Common myeloid progenitor, CD34-positive (primary cell): ENCODE data around the gene MBOAT7.

Experiments
- CTCF ChIA-PET: fragments of 350-600 bp; sonication (Branson Sonifier 250); formaldehyde crosslinking; loops from one replicate; lab custom pipeline; 2021; ENCODE audit warnings: antibody characterized with exemption; lab: Charles Lee
- POLR2A ChIA-PET: fragments of 350-600 bp; sonication (Branson Sonifier 250); formaldehyde crosslinking; loops from one replicate; lab custom pipeline; 2021; ENCODE audit warnings: antibody characterized with exemption; lab: Charles Lee
- DNase-seq, 3 donors: peaks; one replicate each; pipeline versions ENCODE4 v3.0.0 to v3.0.0-alpha.2; 2013
- H3K27ac ChIP-seq, 2 experiments: 1 replicate in 1 of 2; 2 replicates in 1 of 2; pipeline ENCODE4 v1.7.0; 2013; ENCODE audit warnings: inconsistent platforms in 2 of 2, low read length in 2 of 2, mild to moderate bottlenecking in 2 of 2, low read depth in 1 of 2, moderate library complexity in 1 of 2; ENCODE audit not compliant: severe bottlenecking in 2 of 2, insufficient read depth in 1 of 2, poor library complexity in 1 of 2
- H3K27me3 ChIP-seq, 5 experiments: replicated peaks in 2 of 5; 1 replicate in 3 of 5; 2 replicates in 2 of 5; pipeline versions ENCODE4 v1.6.1 to v1.7.0; 2013; ENCODE audit warnings: low read length in 4 of 5, mild to moderate bottlenecking in 2 of 5, moderate library complexity in 2 of 5, inconsistent platforms in 1 of 5; ENCODE audit not compliant: insufficient read depth in 5 of 5, control insufficient read depth in 4 of 5
- H3K36me3 ChIP-seq, 4 experiments: 1 replicate in 2 of 4; 2 replicates in 2 of 4; pipeline versions ENCODE4 v1.6.1 to v1.7.0; 2013; ENCODE audit warnings: low read length in 3 of 4, control low read depth in 1 of 4, mild to moderate bottlenecking in 1 of 4; ENCODE audit not compliant: control insufficient read depth in 4 of 4, insufficient read depth in 4 of 4
- H3K4me1 ChIP-seq, 4 experiments: 1 replicate in 3 of 4; 2 replicates in 1 of 4; pipeline versions ENCODE4 v1.6.1 to v1.7.1; 2013; ENCODE audit warnings: low read length in 3 of 4, mild to moderate bottlenecking in 3 of 4, control low read depth in 1 of 4, inconsistent platforms in 1 of 4, moderate library complexity in 1 of 4; ENCODE audit not compliant: control insufficient read depth in 4 of 4, insufficient read depth in 4 of 4; ENCODE audit errors: control extremely low read depth in 1 of 4
- H3K4me3 ChIP-seq, 7 experiments: 1 replicate in 4 of 7; 2 replicates in 3 of 7; pipeline versions ENCODE4 v1.5.1 to v1.7.0; 2013; ENCODE audit warnings: mild to moderate bottlenecking in 7 of 7, low read length in 6 of 7, moderate library complexity in 6 of 7, inconsistent platforms in 2 of 7, low read depth in 2 of 7, control low read depth in 1 of 7; ENCODE audit not compliant: insufficient read depth in 4 of 7, control insufficient read depth in 1 of 7; ENCODE audit errors: extremely low read depth in 1 of 7
- H3K9me3 ChIP-seq, 5 experiments: 1 replicate in 4 of 5; 2 replicates in 1 of 5; pipeline versions ENCODE4 v1.6.1 to v1.7.1; 2013; ENCODE audit warnings: low read length in 4 of 5, mild to moderate bottlenecking in 2 of 5, inconsistent platforms in 1 of 5, low read depth in 1 of 5, moderate library complexity in 1 of 5; ENCODE audit not compliant: control insufficient read depth in 4 of 5, insufficient read depth in 2 of 5; ENCODE audit errors: control extremely low read depth in 1 of 5
- WGBS: methylation state at CpG from one replicate; pipeline ENCODE4 v1.1.5; 2013; ENCODE audit not compliant: insufficient coverage; 5-methylcytosine and 5-hydroxymethylcytosine counted together

MBOAT7 gene

DNA sequence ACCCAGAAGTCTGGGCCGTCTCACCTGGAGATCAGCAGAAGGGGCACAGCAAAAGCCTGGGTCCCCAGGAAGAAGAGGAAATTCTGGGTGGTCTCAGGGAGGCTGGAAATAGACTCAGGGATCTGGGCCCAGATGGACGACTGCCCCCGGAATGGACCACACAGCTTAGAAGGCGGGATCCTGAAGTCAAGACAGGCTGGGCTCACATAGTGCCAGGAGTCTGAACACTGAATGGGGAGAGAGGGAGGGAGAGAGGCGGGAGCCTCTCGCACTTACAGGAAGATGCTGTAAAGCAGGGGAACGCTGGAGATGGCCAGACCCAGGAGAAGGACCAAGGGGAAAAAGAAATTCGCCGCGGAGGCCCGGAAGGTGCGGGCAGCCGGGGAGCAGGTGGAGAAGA, 28.5 kb downstream of the MBOAT7 start:
- POLR2A ChIA-PET: interaction anchor here (2.2 kb wide), 1 partner anchor 29 kb away, joined by 10 read pairs; the partner anchor contains the start of gene MBOAT7
- DNase-seq: no peak
- Histone ChIP-seq H3K9me3 (peaks cover 0 to 3% (median 0%) of the 10 kb centered on the region in 5 experiments), H3K27ac (peak overlapping the region in 1 of 2 experiments; percentile 87), H3K27me3 (peaks cover 0 to 11% (median 0%) of the 10 kb centered on the region in 5 experiments), H3K4me1 (peaks cover 5 to 52% (median 45%) of the 10 kb centered on the region in 4 experiments), H3K4me3 (peak overlapping the region in 5 of 7 experiments; percentile 69 to 94 (median 84)), H3K36me3 (peaks cover 2 to 24% (median 15%) of the 10 kb centered on the region in 4 experiments)
- WGBS: 78% methylated on average over 6 of the region's 13 CpGs
- CTCF ChIA-PET: interaction anchor here (2.5 kb wide), 1 partner anchor 8 kb away, joined by 9 read pairs; no protein-coding TSS in a partner anchor

DNA sequence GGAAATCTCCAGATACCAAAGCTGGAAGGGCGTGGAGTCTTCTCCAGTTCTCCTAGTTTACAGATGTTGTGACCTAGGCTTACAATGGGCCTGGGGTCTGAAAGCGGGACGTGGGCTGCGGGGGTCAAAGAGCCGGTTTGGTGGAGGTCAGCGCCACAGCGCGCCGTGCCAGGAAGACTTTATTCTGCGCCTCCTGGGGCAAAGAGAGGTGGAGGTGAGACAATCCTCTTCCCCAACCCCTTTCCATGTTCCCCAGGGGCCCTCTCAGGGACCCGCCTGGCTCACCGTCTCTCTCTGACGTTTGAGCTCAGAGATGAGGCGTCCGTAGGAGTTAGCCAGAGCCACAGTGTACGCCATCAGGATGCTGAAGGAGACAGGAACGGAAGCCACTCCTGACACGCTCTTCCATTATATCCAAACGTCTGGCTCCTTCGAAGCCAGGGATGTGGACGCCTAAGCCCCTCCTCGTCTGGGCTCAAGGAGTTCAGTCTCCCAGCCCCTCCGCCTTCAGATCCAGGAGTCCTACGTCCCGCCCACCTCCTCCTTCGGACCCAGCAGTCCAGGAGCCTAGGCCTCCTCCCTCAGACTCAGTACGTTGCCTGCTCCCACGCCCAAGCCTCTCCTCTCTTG, 29.1 kb downstream of the MBOAT7 start:
- POLR2A ChIA-PET: interaction anchor here (2.0 to 2.2 kb wide), 3 partner anchors 23 to 47 kb away, joined by 7 to 10 read pairs (median 9); partner anchors contain the start of genes CNOT3 and MBOAT7
- CTCF ChIA-PET: interaction anchor here (1.5 to 2.5 kb wide), 2 partner anchors 9 to 22 kb away, joined by 3 to 9 read pairs; partner anchors contain the start of gene CNOT3
- H3K4me1 ChIP-seq: peaks cover 5 to 52% (median 45%) of the 10 kb centered on the region in 4 experiments

DNA sequence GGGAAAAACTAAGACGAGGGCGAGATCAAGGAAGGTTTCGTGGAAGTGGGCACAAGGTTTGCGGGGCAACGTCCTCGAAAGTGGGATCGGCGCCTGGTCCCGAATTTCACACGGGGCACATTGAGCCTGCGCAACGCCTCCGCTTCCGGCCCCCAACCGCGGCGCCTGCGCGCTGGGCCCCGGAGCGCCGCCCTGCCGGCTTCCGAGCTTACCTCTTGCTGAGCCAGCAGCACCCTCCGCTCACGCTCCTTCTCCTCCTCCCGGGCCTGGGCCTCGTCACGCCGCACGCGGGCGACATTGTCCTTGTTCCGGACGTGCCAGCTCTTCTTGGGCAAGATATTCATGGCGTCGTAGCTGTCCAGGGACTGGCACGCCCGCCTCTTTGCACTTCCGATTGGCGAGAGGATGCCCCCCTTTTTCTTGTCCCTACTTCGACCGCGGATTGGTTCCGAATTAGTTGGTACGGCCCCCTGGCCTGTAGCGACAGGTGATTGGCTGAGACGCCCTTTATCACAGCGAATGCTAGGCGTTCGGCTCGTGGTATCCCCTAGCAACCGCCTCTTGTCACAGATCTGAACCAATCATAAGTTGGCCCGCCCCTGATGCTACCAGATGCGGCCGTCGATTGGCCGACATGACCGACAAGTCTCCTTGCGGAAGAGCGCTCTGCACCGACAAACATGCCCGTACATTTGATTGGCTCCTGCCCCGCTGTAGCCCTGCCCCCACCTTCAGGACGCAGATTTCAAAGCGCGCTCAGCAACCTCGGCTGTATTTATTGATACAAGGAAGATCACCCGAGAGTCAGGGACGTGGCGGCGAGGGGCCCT, 29.8 kb downstream of the MBOAT7 start, which contains the start of gene LENG1:
Gene LENG1, minus strand, starts transcription at position 370 of the 830 bp plus-strand sequence. Its CDS starts 26 bp downstream, at position 344.
- H3K27me3 ChIP-seq: peaks cover 0 to 10% (median 0%) of the 10 kb centered on the region in 5 experiments
- peak within 1 kb of the TSS; percentile 70 to 90 for H3K27ac ChIP-seq
- peaks cover 2 to 36% (median 25%) of the 10 kb centered on the region in 4 experiments for H3K36me3 ChIP-seq
- DNase-seq: peak; percentile 100
- 0% methylated on average over 70 of the region's 72 CpGs for WGBS
- POLR2A ChIA-PET: interaction anchor here (0.6 to 2.2 kb wide), 7 partner anchors 9 to 51 kb away, joined by 3 to 10 read pairs (median 5); partner anchors contain the start of genes CNOT3, MBOAT7, PRPF31 and TFPT
- peaks cover 5 to 58% (median 43%) of the 10 kb centered on the region in 4 experiments for H3K4me1 ChIP-seq
- CTCF ChIA-PET: interaction anchor here (1.5 to 2.5 kb wide), 4 partner anchors 9 to 30 kb away, joined by 3 to 11 read pairs (median 6); partner anchors contain the start of genes CNOT3 and MBOAT7
- no peaks in the 10 kb centered on the region for H3K9me3 ChIP-seq
- H3K4me3 ChIP-seq: peak within 1 kb of the TSS; percentile 54 to 94 (median 83)

More for the DNA sequence above, 29.1 kb downstream of the MBOAT7 start:
- peak overlapping the region; percentile 66 to 87 for H3K27ac ChIP-seq
- WGBS: 3% methylated on average over 19 of the region's 28 CpGs
- H3K27me3 ChIP-seq: peaks cover 0 to 11% (median 0%) of the 10 kb centered on the region in 5 experiments
- DNase-seq: no peak
- H3K36me3 ChIP-seq: peaks cover 2 to 29% (median 19%) of the 10 kb centered on the region in 4 experiments
- peak overlapping the region; percentile 54 to 94 (median 83) for H3K4me3 ChIP-seq
- H3K9me3 ChIP-seq: peaks cover 0 to 3% (median 0%) of the 10 kb centered on the region in 5 experiments

DNA sequence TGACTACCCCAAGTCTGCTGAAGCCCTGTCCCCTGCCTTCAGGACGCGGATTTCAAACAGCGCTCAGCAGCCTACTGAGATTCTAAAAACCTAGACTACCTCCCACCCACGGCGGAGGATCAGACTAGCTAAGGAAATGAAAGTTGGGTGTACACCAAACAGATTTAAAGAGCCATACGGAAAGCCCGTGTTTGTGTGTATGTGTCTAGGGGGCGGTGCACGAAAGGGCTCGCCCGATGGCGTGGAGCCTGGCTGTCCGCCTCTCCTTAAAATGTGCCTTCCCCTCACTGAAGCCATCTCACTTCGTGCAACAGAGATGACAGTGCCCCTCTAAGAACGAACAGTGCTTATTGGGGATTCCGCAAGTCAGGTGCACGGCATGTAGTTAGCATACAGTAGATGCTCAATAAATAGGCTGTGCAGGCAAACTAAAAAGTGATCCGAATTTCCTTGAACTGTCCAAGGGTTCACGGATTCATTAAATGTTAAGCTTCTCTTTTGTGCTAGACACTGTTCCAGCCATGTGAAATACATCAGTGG, 30.5 kb downstream of the MBOAT7 start:
- H3K27me3 ChIP-seq: peaks cover 0 to 4% (median 0%) of the 10 kb centered on the region in 5 experiments
- ChIA-PET CTCF (interaction anchor here (0.7 to 2.5 kb wide), 5 partner anchors 9 to 68 kb away, joined by 3 to 11 read pairs (median 4); partner anchors contain the start of genes CNOT3 and MBOAT7), POLR2A (interaction anchor here (0.6 to 2.2 kb wide), 7 partner anchors 9 to 51 kb away, joined by 3 to 10 read pairs (median 5); partner anchors contain the start of genes CNOT3, MBOAT7, PRPF31 and TFPT)
- H3K36me3 ChIP-seq: peaks cover 2 to 43% (median 31%) of the 10 kb centered on the region in 4 experiments
- peak overlapping the region; percentile 70 to 90 for H3K27ac ChIP-seq
- DNase-seq: peak in 1 of 3 donors; percentile 13
- H3K4me3 ChIP-seq: peak overlapping the region; percentile 54 to 94 (median 77)
- WGBS: 4% methylated on average over 13 of the region's 19 CpGs
- H3K9me3 ChIP-seq: no peaks in the 10 kb centered on the region
- H3K4me1 ChIP-seq: peaks cover 5 to 53% (median 36%) of the 10 kb centered on the region in 4 experiments

DNA sequence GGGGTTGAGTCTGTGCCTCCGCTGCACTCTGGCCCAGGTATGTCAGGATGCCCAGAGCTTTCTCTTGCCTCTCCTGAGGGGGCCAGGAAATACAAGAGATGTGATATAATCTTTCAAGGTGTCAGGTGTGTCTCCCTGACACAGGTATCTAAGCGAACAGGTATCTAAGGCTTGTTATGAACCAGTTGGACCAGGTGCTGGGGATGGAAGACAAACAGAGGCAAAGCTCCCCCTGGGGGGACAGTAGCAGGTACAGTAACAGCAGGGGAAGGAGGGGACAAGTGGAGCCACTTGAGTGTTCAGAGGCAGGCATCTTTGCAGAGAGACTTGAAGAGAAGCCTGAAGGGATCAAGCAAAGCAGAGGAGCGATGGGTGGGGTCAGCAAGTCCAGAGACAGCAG, 32.4 kb downstream of the MBOAT7 start:
- no peak for DNase-seq
- 100% methylated on average over 3 of the region's 3 CpGs for WGBS

DNA sequence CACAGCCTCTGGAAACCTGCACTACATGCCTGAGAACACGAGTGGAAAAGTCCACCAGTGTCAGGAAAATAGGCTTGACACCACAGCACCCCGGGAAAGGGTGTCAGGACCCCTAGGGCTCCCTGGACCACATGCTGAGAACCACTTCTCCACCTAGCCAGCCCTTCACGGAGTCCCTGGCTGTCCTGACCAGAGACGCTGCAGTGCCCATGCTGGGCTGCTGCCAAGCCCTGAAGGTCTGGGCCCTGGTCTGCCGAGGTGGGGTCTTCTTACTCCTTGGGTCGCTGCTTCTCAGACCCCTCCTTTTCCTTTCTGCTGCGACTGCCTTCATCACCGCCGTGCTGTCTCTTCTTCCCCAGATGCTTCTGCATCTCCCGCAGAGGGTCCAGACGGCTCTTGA, 32.9 kb downstream of the MBOAT7 start:
- ChIA-PET CTCF (interaction anchor here (1.1 to 1.6 kb wide), 3 partner anchors 11 to 13 kb away, joined by 3 to 5 read pairs (median 4); no protein-coding TSS in a partner anchor), POLR2A (no interaction called here)
- H3K9me3 ChIP-seq: no peaks in the 10 kb centered on the region
- no peak overlapping the region for H3K4me3 ChIP-seq
- H3K27me3 ChIP-seq: no peaks in the 10 kb centered on the region
- H3K36me3 ChIP-seq: peaks cover 2 to 67% (median 50%) of the 10 kb centered on the region in 4 experiments
- 92% methylated on average over 9 of the region's 11 CpGs for WGBS
- DNase-seq: no peak
- peaks cover 3 to 33% (median 26%) of the 10 kb centered on the region in 4 experiments for H3K4me1 ChIP-seq
- H3K27ac ChIP-seq: no peak overlapping the region

More for the DNA sequence above, 32.4 kb downstream of the MBOAT7 start:
- peaks cover 2 to 62% (median 48%) of the 10 kb centered on the region in 4 experiments for H3K36me3 ChIP-seq
- H3K4me3 ChIP-seq: no peak overlapping the region
- H3K27me3 ChIP-seq: no peaks in the 10 kb centered on the region
- no peaks in the 10 kb centered on the region for H3K9me3 ChIP-seq
- ChIA-PET POLR2A (no interaction called here), CTCF (interaction anchor here (1.1 to 1.6 kb wide), 4 partner anchors 11 to 18 kb away, joined by 3 to 5 read pairs (median 4); no protein-coding TSS in a partner anchor)
- no peak overlapping the region for H3K27ac ChIP-seq
- peaks cover 3 to 37% (median 29%) of the 10 kb centered on the region in 4 experiments for H3K4me1 ChIP-seq
